GM21619 (cell line): ENCODE results near the gene TTN.
"Not testable (repeated sequence)": the region's sequence is repeated elsewhere in the genome, so short reads cannot be mapped to it uniquely, and the experiment has no call there.

Experiments
- ATAC-seq: cut with Tn5 transposase; IDR thresholded peaks from one replicate; pipeline ENCODE4 v1.9.1; 2021; ENCODE audit not compliant: unreplicated experiment

Gene TTN

GRCh38 chr2:178542569-178542968 lies 264.7 kb downstream of the TTN start:
- no peak for ATAC-seq

GRCh38 chr2:178542161-178542560 lies 265.1 kb downstream of the TTN start:
- ATAC-seq = no peak

- ATAC-seq = no peak
Observed at GRCh38 chr2:178536037-178536436, 271.2 kb downstream of the TTN start.

- no peak for ATAC-seq
Observed at GRCh38 chr2:178531168-178531567, 276.1 kb downstream of the TTN start.

- ATAC-seq = peak; percentile 96
Observed at GRCh38 chr2:178530625-178531142, 276.5 kb downstream of the TTN start.

GRCh38 chr2:178530131-178530530 lies 277.1 kb downstream of the TTN start:
- no peak for ATAC-seq

GRCh38 chr2:178529194-178529593 lies 278.0 kb downstream of the TTN start:
- no peak for ATAC-seq

GRCh38 chr2:178528647-178529046 lies 278.6 kb downstream of the TTN start:
- no peak for ATAC-seq

- no peak for ATAC-seq
Observed at GRCh38 chr2:178527592-178527991, 279.6 kb downstream of the TTN start.

GRCh38 chr2:178526256-178526655 lies 281.0 kb downstream of the TTN start:
- no peak for ATAC-seq

GRCh38 chr2:178525460-178525859 lies 281.8 kb downstream of the TTN start:
- not testable (repeated sequence) for ATAC-seq

GRCh38 chr2:178525010-178525409 lies 282.2 kb downstream of the TTN start:
- ATAC-seq = not testable (repeated sequence)

- ATAC-seq = no peak
Observed at GRCh38 chr2:178523596-178524134, 283.6 kb downstream of the TTN start.

- ATAC-seq = peak; percentile 95
Observed at GRCh38 chr2:178522950-178523595, 284.1 kb downstream of the TTN start.

GRCh38 chr2:178521304-178522150 lies 285.7 kb downstream of the TTN start:
- no peak for ATAC-seq

GRCh38 chr2:178517496-178517895 lies 289.7 kb downstream of the TTN start:
- no peak for ATAC-seq

- ATAC-seq = peak; percentile 66
Observed at GRCh38 chr2:178514664-178515063, 292.6 kb downstream of the TTN start.

GRCh38 chr2:178513876-178514275 lies 293.3 kb downstream of the TTN start:
- no peak for ATAC-seq

- ATAC-seq = no peak
Observed at GRCh38 chr2:178512484-178512883, 294.7 kb downstream of the TTN start.

- no peak for ATAC-seq
Observed at GRCh38 chr2:178510384-178510783, 296.8 kb downstream of the TTN start.

- no peak for ATAC-seq
Observed at GRCh38 chr2:178508646-178509045, 298.6 kb downstream of the TTN start.

- ATAC-seq = no peak
Observed at GRCh38 chr2:178506949-178507348, 300.3 kb downstream of the TTN start.
